NT2/D1 (cell line): ENCODE data around the gene LRRFIP1.

Experiments used
- SUZ12 ChIP-seq: IDR thresholded peaks from 2 replicates; pipeline ENCODE4 v1.6.1; 2011; ENCODE audit not compliant: insufficient read length, insufficient read depth; ENCODE audit errors: extremely low read depth
- YY1 ChIP-seq: IDR thresholded peaks from 2 replicates; pipeline ENCODE4 v1.6.1; 2011; ENCODE audit not compliant: insufficient read length, insufficient read depth
- ZNF274 ChIP-seq: IDR thresholded peaks from 2 replicates; pipeline ENCODE4 v1.6.1; 2011; ENCODE audit warnings: mild to moderate bottlenecking, low read depth, low read length

GRCh38 chr2:237645261-237645660 lies 17.9 kb downstream of the LRRFIP1 start:
- TF ChIP-seq YY1 (no peak), ZNF274 (no peak), SUZ12 (no peak)
